Endothelial cell of umbilical vein (primary cell): ENCODE measurements around the gene C1R. TPM values are rescaled to one million over a fixed set of nuclear protein-coding genes. Genes with fewer than 3 reads are reported as not detected.

Experiments
- BruUV-seq: library from RNA; stranded (reverse); fragments of 400-500 nt; replicated peaks from 2 replicates; lab custom pipeline; 2021; lab: Mats Ljungman, UMichigan
- CTCF ChIA-PET: fragments of 300-600, 350-600 bp; sonication (Branson Sonifier 250); formaldehyde crosslinking; loops from one replicate; lab custom pipeline; 2021; ENCODE audit warnings: antibody characterized with exemption, inconsistent platforms; lab: Charles Lee
- POLR2A ChIA-PET: fragments of 300-600, 350-600 bp; sonication (Branson Sonifier 250); formaldehyde crosslinking; loops from one replicate; lab custom pipeline; 2021; ENCODE audit warnings: antibody characterized with exemption, inconsistent platforms; lab: Charles Lee
- DNase-seq: peaks from one replicate; pipeline ENCODE4 v3.0.0-alpha.2; 2011; ENCODE audit warnings: low read depth, low spot score
- FAIRE-seq: peaks from 2 replicates; lab custom pipeline; 2011; peaks lifted over from hg19 to GRCh38; lab: Jason Lieb, UNC
- H2AFZ ChIP-seq: 2 replicates; pipeline ENCODE4 v1.6.0; 2012; ENCODE audit warnings: low read depth, low read length, control low read depth, inconsistent platforms
- H3K27ac ChIP-seq: 2 replicates; pipeline ENCODE4 v1.5.1; 2011; ENCODE audit warnings: low read depth, mild to moderate bottlenecking, control low read depth, low read length, moderate library complexity; ENCODE audit not compliant: insufficient read depth
- H3K27me3 ChIP-seq, 2 experiments: 2 replicates each; pipeline versions ENCODE4 v1.6.0 to v1.6.1; 2011; ENCODE audit warnings: low read length in 2 of 2, mixed read lengths in 1 of 2; ENCODE audit not compliant: control insufficient read depth in 2 of 2, insufficient read depth in 2 of 2
- H3K36me3 ChIP-seq, 2 experiments: 2 replicates in 1 of 2; 3 replicates in 1 of 2; pipeline ENCODE4 v1.5.1; 2011; ENCODE audit warnings: low read length in 2 of 2, mild to moderate bottlenecking in 1 of 2, moderate library complexity in 1 of 2; ENCODE audit not compliant: control insufficient read depth in 2 of 2, insufficient read depth in 2 of 2; ENCODE audit errors: extremely low read depth in 1 of 2
- H3K4me1 ChIP-seq: 3 replicates; pipeline ENCODE4 v1.5.1; 2011; ENCODE audit warnings: mild to moderate bottlenecking, low read length; ENCODE audit not compliant: control insufficient read depth, insufficient read depth; ENCODE audit errors: extremely low read depth
- H3K4me2 ChIP-seq: 2 replicates; pipeline ENCODE4 v1.6.1; 2011; ENCODE audit warnings: low read length, control low read depth, mixed read lengths; ENCODE audit not compliant: insufficient read depth
- H3K4me3 ChIP-seq, 3 experiments: fragments of 200-600 bp in 1 of 3; sonication (generic), shearing (Covaris generic) in 1 of 3; replicated peaks in 1 of 3; 2 replicates each; pipeline ENCODE4 v1.5.1; 2011 to 2016; ENCODE audit warnings: control low read depth in 3 of 3, low read length in 3 of 3, mild to moderate bottlenecking in 2 of 3, inconsistent platforms in 1 of 3, low read depth in 1 of 3, moderate library complexity in 1 of 3; ENCODE audit not compliant: insufficient read depth in 1 of 3
- H3K79me2 ChIP-seq: 2 replicates; pipeline ENCODE4 v1.6.0; 2012; ENCODE audit warnings: low read length, inconsistent platforms; ENCODE audit not compliant: control insufficient read depth, insufficient read depth
- H3K9ac ChIP-seq: replicated peaks from 2 replicates; pipeline ENCODE3; 2011; ENCODE audit warnings: low read length, control low read depth; ENCODE audit not compliant: insufficient read depth; ENCODE audit errors: extremely low read depth
- H3K9me1 ChIP-seq: replicated peaks from 3 replicates; pipeline ENCODE4 v1.6.0; 2011; ENCODE audit warnings: mild to moderate bottlenecking, low read length; ENCODE audit not compliant: control insufficient read depth, insufficient read depth; ENCODE audit errors: extremely low read depth
- H3K9me3 ChIP-seq: replicated peaks from 2 replicates; pipeline ENCODE4 v1.5.1; 2012; ENCODE audit warnings: low read length, inconsistent platforms; ENCODE audit not compliant: control insufficient read depth, insufficient read depth
- H4K20me1 ChIP-seq: replicated peaks from 2 replicates; pipeline ENCODE3; 2011; ENCODE audit warnings: mild to moderate bottlenecking, low read length; ENCODE audit not compliant: control insufficient read depth, insufficient read depth; ENCODE audit errors: extremely low read depth
- CTCF ChIP-seq, 2 donors: IDR thresholded peaks; 1 replicate in 1 of 2; 2 replicates in 1 of 2; pipeline ENCODE4 v1.5.1; 2011; ENCODE audit warnings: low read length in 2 of 2, mild to moderate bottlenecking in 2 of 2, moderate library complexity in 2 of 2, control low read depth in 1 of 2, inconsistent platforms in 1 of 2, low read depth in 1 of 2; ENCODE audit not compliant: insufficient read depth in 1 of 2; ENCODE audit errors: extremely low read depth in 1 of 2
- EZH2 ChIP-seq: IDR thresholded peaks from 2 replicates; pipeline ENCODE4 v1.6.1; 2012; ENCODE audit warnings: borderline replicate concordance, low read depth, mild to moderate bottlenecking, moderate library complexity, low read length, inconsistent platforms; ENCODE audit not compliant: severe bottlenecking
- FOS ChIP-seq: IDR thresholded peaks from 2 replicates; pipeline ENCODE4 v1.6.1; 2011; ENCODE audit warnings: mild to moderate bottlenecking, low read length, moderate library complexity, borderline replicate concordance; ENCODE audit not compliant: insufficient read depth
- GATA2 ChIP-seq: IDR thresholded peaks from 2 replicates; pipeline ENCODE4 v1.7.0; 2011; ENCODE audit warnings: low read depth, mild to moderate bottlenecking, moderate library complexity, mixed read lengths, low read length; ENCODE audit not compliant: insufficient read length, insufficient read depth
- JUN ChIP-seq: IDR thresholded peaks from 2 replicates; pipeline ENCODE4 v1.6.1; 2011; ENCODE audit warnings: borderline replicate concordance, low read depth; ENCODE audit not compliant: insufficient read length, insufficient read depth
- MAX ChIP-seq: IDR thresholded peaks from 2 replicates; pipeline ENCODE4 v1.6.1; 2011; ENCODE audit not compliant: insufficient read depth, insufficient read length
- MYC ChIP-seq: IDR thresholded peaks from one replicate; pipeline ENCODE4 v1.6.1; 2011; ENCODE audit warnings: mild to moderate bottlenecking, low read depth, low read length
- POLR2A ChIP-seq: IDR thresholded peaks from 2 replicates; pipeline ENCODE4 v1.6.1; 2012; ENCODE audit warnings: low read depth, mild to moderate bottlenecking, control low read depth, low read length
- POLR2AphosphoS5 ChIP-seq: IDR thresholded peaks from 2 replicates; pipeline ENCODE4 v1.6.1; 2012; ENCODE audit warnings: low read depth, mild to moderate bottlenecking, control low read depth, low read length, moderate library complexity; ENCODE audit not compliant: insufficient read depth
- dilution Hi-C: fragments of 300-500 bp; cut with MboI; formaldehyde crosslinking; loops from one replicate; pipeline ENCODE4 v1.15.0; 2019; ENCODE audit warnings: low sequenced_read_pairs; ENCODE audit not compliant: extremely low pct_ligation_motif_present
- intact Hi-C: fragments of 100-400 bp; cut with micrococcal nuclease; formaldehyde crosslinking; loops from one replicate; pipeline ENCODE4 v1.10.0; 2022
- polyA plus RNA-seq, 4 experiments: library from polyadenylated mRNA; depleted of rRNA in 3 of 4; stranded (reverse) in 3 of 4; unstranded in 1 of 4; fragments of >200 nt; gene quantifications; 2 replicates each; pipeline versions ENCODE4 v1.2.1 to v1.2.3, GENCODE V29; 2011 to 2012; ENCODE audit warnings: missing spikeins in 1 of 4
- total RNA-seq: library from RNA; stranded (reverse); gene quantifications from 2 replicates; pipeline ENCODE4 v1.2.3, GENCODE V29; 2021

C1R gene
- total and polyA plus RNA-seq, 2 donors (not counting 3 experiments of a cell fraction or from before 2014, with no cell fraction given): 3.6 to 5.8 TPM

- dilution Hi-C loops: no loop called here
- H3K27ac ChIP-seq: no peak overlapping the region
- TF ChIP-seq MYC (no peak), FOS (no peak), GATA2 (no peak), MAX (no peak), POLR2AphosphoS5 (no peak), EZH2 (no peak), JUN (no peak), CTCF (IDR thresholded peaks at IDR 0.05; ENCODE audit: extremely low read depth in 1 of 2, insufficient read depth in 1 of 2, low read depth in 1 of 2, low read length in 2 of 2) (no peak), POLR2A (no peak)
- no peaks in the 10 kb centered on the region for H4K20me1 ChIP-seq
- H3K36me3 ChIP-seq: peaks cover 0 to 1% of the 10 kb centered on the region in 2 experiments
- no peaks in the 10 kb centered on the region for H3K9me3 ChIP-seq
- DNase-seq (no peak), FAIRE-seq (no peak)
- no peaks in the 10 kb centered on the region for H3K9me1 ChIP-seq
- H3K4me3 ChIP-seq: no peak overlapping the region
- ChIA-PET POLR2A (no interaction called here), CTCF (interaction anchor here (1.2 kb wide), 1 partner anchor 8 kb away, joined by 3 read pairs; no protein-coding TSS in a partner anchor)
- intact Hi-C loops: no loop called here
- no peak overlapping the region for H2AFZ ChIP-seq
- no peak overlapping the region for H3K4me2 ChIP-seq
- H3K79me2 ChIP-seq: no peaks in the 10 kb centered on the region
- BruUV-seq: no TSS peak
- H3K27me3 ChIP-seq: no peaks in the 10 kb centered on the region
- H3K4me1 ChIP-seq: peaks cover 8% of the 10 kb centered on the region
- no peak overlapping the region for H3K9ac ChIP-seq
Observed at GRCh38 chr12:7103837-7104584, 11.8 kb upstream of the C1R start.
